Spleen (tissue), 13 donors: ENCODE results near the gene OR8J1. TPM values are rescaled to one million over a fixed set of nuclear protein-coding genes. Genes with fewer than 3 reads are reported as not detected.

Source experiments
- DNase-seq: peaks from one replicate; pipeline ENCODE4 v3.0.0-alpha.2; 2020
- H3K27ac ChIP-seq, 8 donors: fragments of 200-600 bp; sonication (generic) in 7 of 8; 1 replicate in 4 of 8; 2 replicates in 4 of 8; pipeline versions ENCODE4 v1.5.0 to v1.8.0; 2016 to 2021; ENCODE audit warnings: inconsistent platforms in 4 of 8, mild to moderate bottlenecking in 4 of 8, moderate library complexity in 1 of 8
- H3K27me3 ChIP-seq, 7 donors: fragments of 200-600 bp; sonication (generic) in 6 of 7; replicated peaks in 1 of 7; 1 replicate in 4 of 7; 2 replicates in 3 of 7; pipeline versions ENCODE4 v1.5.0 to v1.8.0; 2016 to 2021; ENCODE audit warnings: inconsistent platforms in 3 of 7, mild to moderate bottlenecking in 1 of 7
- H3K36me3 ChIP-seq, 6 donors: fragments of 200-600 bp; sonication (generic) in 5 of 6; 1 replicate in 4 of 6; 2 replicates in 2 of 6; pipeline versions ENCODE4 v1.5.0 to v1.8.0; 2016 to 2021; ENCODE audit warnings: inconsistent platforms in 2 of 6
- H3K4me1 ChIP-seq, 6 donors: fragments of 200-600 bp; sonication (generic) in 5 of 6; 1 replicate in 3 of 6; 2 replicates in 3 of 6; pipeline versions ENCODE4 v1.5.0 to v1.8.0; 2016 to 2021; ENCODE audit warnings: inconsistent platforms in 3 of 6
- H3K4me3 ChIP-seq, 8 donors: fragments of 200-600 bp; sonication (generic) in 7 of 8; 1 replicate in 4 of 8; 2 replicates in 4 of 8; pipeline versions ENCODE4 v1.5.0 to v1.8.0; 2016 to 2021; ENCODE audit warnings: inconsistent platforms in 4 of 8, mild to moderate bottlenecking in 4 of 8, moderate library complexity in 2 of 8
- H3K9me3 ChIP-seq, 8 donors: fragments of 200-600 bp; sonication (generic) in 7 of 8; 1 replicate in 4 of 8; 2 replicates in 4 of 8; pipeline versions ENCODE4 v1.5.0 to v1.8.0; 2016 to 2021; ENCODE audit warnings: inconsistent platforms in 4 of 8
- POLR2A ChIP-seq, 3 donors: fragments of 450-650 bp; IDR thresholded peaks; one replicate each; pipeline ENCODE4 v1.5.1; 2017; ENCODE audit warnings: antibody characterized with exemption in 3 of 3, mild to moderate bottlenecking in 1 of 3
- POLR2AphosphoS5 ChIP-seq, 3 donors: sonication (generic); formaldehyde crosslinking; IDR thresholded peaks; one replicate each; pipeline ENCODE4 v1.5.1; 2017; ENCODE audit warnings: antibody characterized with exemption in 3 of 3
- WGBS, 5 donors: extraction: QIAGEN DNeasy Blood & Tissue Kit in 3 of 5; methylation state at CpG; one replicate each; pipeline versions ENCODE4 v1.1.5 to v1.1.7; 2013 to 2018; 5-methylcytosine and 5-hydroxymethylcytosine counted together
- intact Hi-C: fragments of 100-400 bp; cut with DNase I; formaldehyde crosslinking; loops from one replicate; pipeline ENCODE4 v1.15.0; 2023; ENCODE audit warnings: low total_unique reads
- long read RNA-seq, 2 donors: transcript quantifications; one replicate each; lab custom pipeline, GENCODE V29; 2026
- polyA plus RNA-seq, 3 donors: library from polyadenylated mRNA; stranded (reverse); fragments of 200-250 nt; gene quantifications; one replicate each; pipeline ENCODE4 v1.2.1, GENCODE V29; 2013
- total RNA-seq, 7 donors: library from RNA; depleted of rRNA in 3 of 7; stranded (reverse); fragments of >200 nt in 3 of 7; fragmentation: NEBNext Ultra II Directional in 4 of 7; extraction: Animal tissue kit (Norgen Biotek cat#: 25700) in 4 of 7; gene quantifications; one replicate each; pipeline versions ENCODE4 v1.1.0 to v1.2.1, GENCODE V29; 2016 to 2021
- TF ChIP-seq, protein P1 (sequence below), 11 experiments: fragments of 200-600 bp in 7 of 11; fragments of 450-650 bp in 4 of 11; sonication (generic) in 4 of 11; IDR thresholded peaks in 8 of 11; conservative IDR thresholded peaks in 3 of 11; 1 replicate in 7 of 11; 2 replicates in 4 of 11; pipeline versions ENCODE4 v1.4.0 to v1.8.0; 2016 to 2021; ENCODE audit warnings: antibody characterized with exemption in 11 of 11, inconsistent platforms in 4 of 11, mild to moderate bottlenecking in 1 of 11
- donor health status: healthy with polysubstance abuse.
- donor health status: DM: no; HTN: no; CAD: no; lungs with moderate emphysema.
- donor health status: DM: no; HTN: no; CAD: no.
- donor health status: Bipolar disorder and iron deficiency.
- donor health status: healthy.
- donor health status: DM: no; HTN: no; CAD: no.
- donor health status: DM: yes; HTN: yes; CAD: no.

OR8J1 gene, protein sequence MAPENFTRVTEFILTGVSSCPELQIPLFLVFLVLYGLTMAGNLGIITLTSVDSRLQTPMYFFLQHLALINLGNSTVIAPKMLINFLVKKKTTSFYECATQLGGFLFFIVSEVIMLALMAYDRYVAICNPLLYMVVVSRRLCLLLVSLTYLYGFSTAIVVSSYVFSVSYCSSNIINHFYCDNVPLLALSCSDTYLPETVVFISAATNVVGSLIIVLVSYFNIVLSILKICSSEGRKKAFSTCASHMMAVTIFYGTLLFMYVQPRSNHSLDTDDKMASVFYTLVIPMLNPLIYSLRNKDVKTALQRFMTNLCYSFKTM
- total RNA-seq (not detected), polyA plus RNA-seq (not detected)
- long read RNA-seq, donor 1: 0 reads
- long read RNA-seq, donor 2, partial matches to known transcripts: 0 of 1 reads
- long read RNA-seq, donor 2, other reads (novel, unspliced or antisense): 0 of 1 reads

DNA sequence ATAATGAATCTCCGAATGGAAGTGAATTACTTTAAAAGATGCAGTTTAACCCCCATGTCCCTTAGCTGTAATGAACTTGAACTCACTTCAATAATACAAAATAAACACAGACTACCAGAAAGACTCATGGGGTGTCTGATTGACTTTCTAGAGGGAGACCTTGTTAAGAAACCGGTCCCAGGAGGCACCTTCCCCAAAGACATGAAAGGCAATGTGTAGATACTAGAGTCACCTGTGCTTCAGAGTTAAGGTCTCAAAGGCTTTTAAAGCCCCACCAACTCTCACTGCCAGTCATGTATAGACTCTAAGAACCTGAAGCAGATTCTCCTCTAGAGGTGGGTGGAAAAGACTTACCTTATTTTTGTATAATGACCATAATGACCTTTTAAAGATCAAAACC, at the start of gene OR8J1:
TSS of gene OR8J1 (plus strand) at position 301 of the 400 bp plus-strand sequence. CDS start 5,956 bp downstream, outside the sequence.
- DNase-seq: no peak
- Histone ChIP-seq H3K27me3 (no peaks in the 10 kb centered on the region), H3K36me3 (no peaks in the 10 kb centered on the region), H3K4me1 (no peaks in the 10 kb centered on the region), H3K27ac (no peak within 1 kb of the TSS), H3K9me3 (peaks cover 0 to 10% (median 0%) of the 10 kb centered on the region in 8 donors), H3K4me3 (no peak within 1 kb of the TSS)
- intact Hi-C loops: no loop called here
- 46 to 94% (median 72%) methylated on average over 2 of the region's 2 CpGs for WGBS, 5 donors
- TF ChIP-seq POLR2AphosphoS5 (IDR thresholded peaks at IDR 0.05): no peak
- TF ChIP-seq POLR2A (IDR thresholded peaks at IDR 0.05): no peak
- TF ChIP-seq, protein P1, sequence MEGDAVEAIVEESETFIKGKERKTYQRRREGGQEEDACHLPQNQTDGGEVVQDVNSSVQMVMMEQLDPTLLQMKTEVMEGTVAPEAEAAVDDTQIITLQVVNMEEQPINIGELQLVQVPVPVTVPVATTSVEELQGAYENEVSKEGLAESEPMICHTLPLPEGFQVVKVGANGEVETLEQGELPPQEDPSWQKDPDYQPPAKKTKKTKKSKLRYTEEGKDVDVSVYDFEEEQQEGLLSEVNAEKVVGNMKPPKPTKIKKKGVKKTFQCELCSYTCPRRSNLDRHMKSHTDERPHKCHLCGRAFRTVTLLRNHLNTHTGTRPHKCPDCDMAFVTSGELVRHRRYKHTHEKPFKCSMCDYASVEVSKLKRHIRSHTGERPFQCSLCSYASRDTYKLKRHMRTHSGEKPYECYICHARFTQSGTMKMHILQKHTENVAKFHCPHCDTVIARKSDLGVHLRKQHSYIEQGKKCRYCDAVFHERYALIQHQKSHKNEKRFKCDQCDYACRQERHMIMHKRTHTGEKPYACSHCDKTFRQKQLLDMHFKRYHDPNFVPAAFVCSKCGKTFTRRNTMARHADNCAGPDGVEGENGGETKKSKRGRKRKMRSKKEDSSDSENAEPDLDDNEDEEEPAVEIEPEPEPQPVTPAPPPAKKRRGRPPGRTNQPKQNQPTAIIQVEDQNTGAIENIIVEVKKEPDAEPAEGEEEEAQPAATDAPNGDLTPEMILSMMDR (IDR thresholded peaks at IDR 0.05 in 8 of 11, conservative IDR thresholded peaks at IDR 0.05 in 3 of 11): no peak

DNA sequence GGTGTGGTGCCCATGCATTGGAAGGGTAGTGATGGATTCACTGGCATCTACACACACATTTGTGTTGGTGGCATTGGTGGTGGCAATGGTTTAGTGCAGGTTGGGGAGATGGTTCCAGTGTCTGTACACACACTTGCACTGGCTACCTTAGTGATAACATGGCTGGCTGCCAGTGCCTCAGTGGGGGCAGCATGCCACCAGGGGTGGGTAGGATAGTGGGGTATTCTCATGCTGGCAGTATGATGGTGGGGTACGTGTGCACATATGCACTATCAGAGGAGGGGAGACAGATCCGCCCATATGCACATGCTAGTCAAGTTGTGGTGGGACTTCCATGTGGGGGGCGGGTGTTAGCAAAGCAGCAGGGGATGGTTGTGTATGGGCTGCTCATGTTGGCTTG, 46.3 kb upstream of the OR8J1 start:
- H3K9me3 ChIP-seq: peaks cover 0 to 54% (median 30%) of the 10 kb centered on the region in 8 donors
- whole genome bisulfite sequencing, 5 donors: 76 to 96% (median 90%) methylated on average over 3 of the region's 3 CpGs
- intact Hi-C loops: no loop called here
- no peak for DNase-seq
- no peak overlapping the region for H3K4me3 ChIP-seq
- H3K4me1 ChIP-seq: no peaks in the 10 kb centered on the region
- H3K27me3 ChIP-seq: no peaks in the 10 kb centered on the region
- H3K36me3 ChIP-seq: no peaks in the 10 kb centered on the region
- TF ChIP-seq, protein P1 (IDR thresholded peaks at IDR 0.05 in 8 of 11, conservative IDR thresholded peaks at IDR 0.05 in 3 of 11): no peak
- TF ChIP-seq POLR2A (IDR thresholded peaks at IDR 0.05) (no peak), POLR2AphosphoS5 (IDR thresholded peaks at IDR 0.05) (no peak)
- H3K27ac ChIP-seq: no peak overlapping the region

DNA sequence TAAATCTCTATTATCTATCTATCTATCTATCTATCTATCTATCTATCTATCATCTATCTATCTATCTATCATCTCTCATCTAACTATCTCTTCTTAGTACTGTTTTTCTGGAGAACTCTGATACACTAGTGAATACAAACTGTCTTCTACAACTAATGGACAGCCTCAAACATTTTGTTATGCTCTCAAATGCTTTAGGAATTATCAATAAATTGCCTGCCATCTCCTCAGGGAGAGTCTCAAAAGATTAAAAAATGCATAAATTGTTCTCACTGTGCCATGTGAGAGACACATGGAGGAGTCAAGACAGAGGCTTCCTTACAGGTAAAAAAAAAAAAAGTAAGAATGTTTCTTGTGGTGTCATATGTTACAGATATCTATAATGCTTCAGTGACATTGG, 39.2 kb upstream of the OR8J1 start, which contains the start of gene OR8K3:
TSS of gene OR8K3 (plus strand) at position 301 of the 400 bp plus-strand sequence. CDS start 3,163 bp downstream, outside the sequence.
- intact Hi-C loops: no loop called here
- Histone ChIP-seq H3K36me3 (no peaks in the 10 kb centered on the region), H3K4me3 (no peak within 1 kb of the TSS), H3K27ac (no peak within 1 kb of the TSS), H3K27me3 (no peaks in the 10 kb centered on the region), H3K9me3 (peaks cover 0 to 23% (median 0%) of the 10 kb centered on the region in 8 donors), H3K4me1 (no peaks in the 10 kb centered on the region)
- no peak for DNase-seq
- TF ChIP-seq POLR2A (IDR thresholded peaks at IDR 0.05) (no peak), POLR2AphosphoS5 (IDR thresholded peaks at IDR 0.05) (no peak)
- TF ChIP-seq, protein P1 (IDR thresholded peaks at IDR 0.05 in 8 of 11, conservative IDR thresholded peaks at IDR 0.05 in 3 of 11): no peak

DNA sequence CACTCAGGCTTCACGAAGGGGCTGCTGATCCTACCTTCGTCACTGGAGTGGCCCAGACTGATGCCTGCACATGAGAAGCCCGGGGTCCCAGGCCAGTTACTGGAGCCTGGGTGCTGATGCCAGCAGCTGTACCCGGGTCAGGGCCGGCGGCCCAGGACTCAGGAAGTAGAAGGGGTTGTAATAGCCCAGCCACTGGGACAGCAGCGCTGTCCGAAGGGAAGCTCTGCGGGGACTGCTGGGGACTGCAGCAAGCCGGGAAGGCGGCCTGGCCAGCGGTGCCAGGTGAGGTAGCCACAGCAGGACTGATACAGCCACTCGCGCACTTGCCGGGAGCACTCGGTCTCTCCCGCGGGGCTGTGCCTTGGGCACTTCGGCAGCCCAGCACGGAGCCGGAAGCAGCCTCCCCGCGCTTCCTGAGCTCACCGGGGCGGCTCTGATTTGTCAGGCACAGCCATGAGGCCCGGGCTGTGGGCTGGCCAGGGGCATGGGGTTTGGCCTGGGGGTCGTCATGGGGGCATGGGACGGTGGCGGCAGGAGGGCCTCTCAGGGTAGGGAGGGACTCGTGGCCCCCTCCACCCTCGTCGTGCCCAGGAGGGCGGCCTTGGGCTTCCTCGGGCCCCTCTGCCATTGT, 22.1 kb upstream of the OR8J1 start:
- peaks cover 0 to 41% (median 10%) of the 10 kb centered on the region in 8 donors for H3K9me3 ChIP-seq
- TF ChIP-seq POLR2AphosphoS5 (IDR thresholded peaks at IDR 0.05) (no peak), POLR2A (IDR thresholded peaks at IDR 0.05) (no peak)
- TF ChIP-seq, protein P1 (IDR thresholded peaks at IDR 0.05 in 8 of 11, conservative IDR thresholded peaks at IDR 0.05 in 3 of 11): no peak
- H3K27me3 ChIP-seq: no peaks in the 10 kb centered on the region
- H3K27ac ChIP-seq: no peak overlapping the region
- no peak for DNase-seq
- WGBS, 5 donors: 85 to 92% (median 88%) methylated on average over 19 to 34 of the region's 34 CpGs
- intact Hi-C loops: no loop called here
- H3K36me3 ChIP-seq: no peaks in the 10 kb centered on the region
- no peak overlapping the region for H3K4me3 ChIP-seq
- no peaks in the 10 kb centered on the region for H3K4me1 ChIP-seq
